RWPE2 (cell line): ENCODE measurements around the gene BRD8.

ENCODE experiments used
- ATAC-seq: fragments of 200-7000 bp; cut with Tn5 transposase; 3 replicates; pipeline ENCODE4 v1.9.1; 2021; ENCODE audit warnings: low read depth
- DNase-seq: peaks from one replicate; pipeline ENCODE4 v3.0.0-alpha.2; 2020; ENCODE audit warnings: low spot score
- H3K27ac ChIP-seq: fragments of 450-650 bp; 2 replicates; pipeline ENCODE4 v1.5.1; 2017; ENCODE audit warnings: mild to moderate bottlenecking; ENCODE audit not compliant: poor library complexity, severe bottlenecking
- H3K27me3 ChIP-seq: fragments of 250-450 bp; sonication (Bioruptor Pico); 2 replicates; pipeline ENCODE4 v1.5.1; 2021; ENCODE audit warnings: mild to moderate bottlenecking, moderate library complexity; ENCODE audit not compliant: insufficient read depth, poor library complexity, severe bottlenecking
- H3K36me3 ChIP-seq: fragments of 250-450 bp; sonication (Bioruptor Pico); 2 replicates; pipeline ENCODE4 v1.5.1; 2020; ENCODE audit warnings: low read depth, mild to moderate bottlenecking, moderate library complexity
- H3K4me1 ChIP-seq: fragments of 250-450 bp; sonication (Bioruptor Pico); 2 replicates; pipeline ENCODE4 v1.5.1; 2021; ENCODE audit warnings: mild to moderate bottlenecking, moderate library complexity; ENCODE audit not compliant: insufficient read depth, poor library complexity, severe bottlenecking
- H3K4me3 ChIP-seq: fragments of 250-450 bp; sonication (Bioruptor Pico); 2 replicates; pipeline ENCODE4 v1.5.1; 2021; ENCODE audit warnings: mild to moderate bottlenecking, moderate library complexity; ENCODE audit not compliant: severe bottlenecking
- H3K9me3 ChIP-seq: fragments of 250-450 bp; sonication (Bioruptor Pico); 2 replicates; pipeline ENCODE4 v1.5.1; 2021; ENCODE audit warnings: mild to moderate bottlenecking, moderate library complexity; ENCODE audit not compliant: severe bottlenecking
- TF ChIP-seq, protein P1 (sequence below): fragments of 450-650 bp; IDR thresholded peaks from one replicate; pipeline ENCODE4 v1.5.1; 2017; ENCODE audit warnings: mild to moderate bottlenecking, moderate library complexity; ENCODE audit not compliant: poor library complexity, severe bottlenecking

BRD8 gene

DNA sequence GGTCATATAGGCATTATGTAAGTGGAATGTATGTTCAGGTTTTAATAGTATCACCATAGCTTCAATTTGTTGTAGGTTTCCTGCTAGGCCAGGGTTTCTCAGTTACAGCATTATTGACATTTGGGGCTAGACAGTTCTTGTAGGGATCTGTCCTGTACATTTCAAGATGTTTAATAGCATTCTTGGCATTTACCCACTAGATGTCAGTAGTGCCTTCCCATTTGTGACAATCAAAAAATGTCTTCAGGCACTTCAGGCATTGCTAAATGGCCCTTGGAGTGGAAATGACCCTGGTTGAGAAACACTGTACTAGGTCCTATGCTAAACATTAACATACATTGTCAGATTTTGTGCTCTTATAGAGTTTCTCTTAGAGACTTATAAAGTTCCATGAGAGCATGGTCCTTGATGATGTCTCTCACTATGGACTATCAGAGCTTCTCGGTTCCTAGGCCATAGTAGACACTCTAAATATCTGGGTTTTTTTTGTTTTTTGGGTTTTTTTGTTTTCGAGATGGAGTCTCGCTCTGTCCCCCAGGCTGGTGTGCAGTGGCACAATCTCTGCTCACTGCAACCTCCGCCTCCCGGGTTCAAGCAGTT lies 1.9 kb upstream of the BRD8 start:
- TF ChIP-seq, protein P1, sequence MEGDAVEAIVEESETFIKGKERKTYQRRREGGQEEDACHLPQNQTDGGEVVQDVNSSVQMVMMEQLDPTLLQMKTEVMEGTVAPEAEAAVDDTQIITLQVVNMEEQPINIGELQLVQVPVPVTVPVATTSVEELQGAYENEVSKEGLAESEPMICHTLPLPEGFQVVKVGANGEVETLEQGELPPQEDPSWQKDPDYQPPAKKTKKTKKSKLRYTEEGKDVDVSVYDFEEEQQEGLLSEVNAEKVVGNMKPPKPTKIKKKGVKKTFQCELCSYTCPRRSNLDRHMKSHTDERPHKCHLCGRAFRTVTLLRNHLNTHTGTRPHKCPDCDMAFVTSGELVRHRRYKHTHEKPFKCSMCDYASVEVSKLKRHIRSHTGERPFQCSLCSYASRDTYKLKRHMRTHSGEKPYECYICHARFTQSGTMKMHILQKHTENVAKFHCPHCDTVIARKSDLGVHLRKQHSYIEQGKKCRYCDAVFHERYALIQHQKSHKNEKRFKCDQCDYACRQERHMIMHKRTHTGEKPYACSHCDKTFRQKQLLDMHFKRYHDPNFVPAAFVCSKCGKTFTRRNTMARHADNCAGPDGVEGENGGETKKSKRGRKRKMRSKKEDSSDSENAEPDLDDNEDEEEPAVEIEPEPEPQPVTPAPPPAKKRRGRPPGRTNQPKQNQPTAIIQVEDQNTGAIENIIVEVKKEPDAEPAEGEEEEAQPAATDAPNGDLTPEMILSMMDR: peak; percentile 94
- DNase-seq: no peak
- Histone ChIP-seq H3K4me3 (peak overlapping the region; percentile 61), H3K27ac (peak overlapping the region; percentile 58), H3K27me3 (no peaks in the 10 kb centered on the region), H3K36me3 (peaks cover 67% of the 10 kb centered on the region), H3K9me3 (no peaks in the 10 kb centered on the region), H3K4me1 (no peaks in the 10 kb centered on the region)
- peak; percentile 13; the same call in 1 of the 3 replicates for ATAC-seq

DNA sequence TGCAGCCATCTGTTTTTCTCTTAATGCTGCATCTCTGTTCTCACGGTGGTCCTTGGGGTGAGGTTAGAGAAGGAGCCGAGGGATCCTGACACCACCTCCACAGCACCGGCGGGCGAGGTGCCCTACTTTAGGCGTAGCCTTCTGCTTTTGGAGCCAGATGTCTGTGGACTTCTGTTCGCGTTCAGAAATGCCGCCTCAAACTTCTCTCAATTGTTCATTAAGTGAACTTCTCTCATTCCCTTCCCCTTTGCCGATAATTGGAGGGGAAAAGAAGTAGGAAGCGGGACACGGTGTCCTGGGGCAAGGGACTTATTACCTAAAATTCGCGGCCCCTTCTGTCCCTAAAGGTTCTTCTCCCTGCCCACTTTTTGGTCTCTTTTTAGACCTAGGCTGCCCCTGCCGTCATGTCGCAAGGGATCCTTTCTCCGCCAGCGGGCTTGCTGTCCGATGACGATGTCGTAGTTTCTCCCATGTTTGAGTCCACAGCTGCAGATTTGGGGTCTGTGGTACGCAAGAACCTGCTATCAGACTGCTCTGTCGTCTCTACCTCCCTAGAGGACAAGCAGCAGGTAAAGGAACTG lies 937 bp upstream of the BRD8 start:
- Histone ChIP-seq H3K4me3 (peak overlapping the region; percentile 61), H3K9me3 (no peaks in the 10 kb centered on the region), H3K27me3 (no peaks in the 10 kb centered on the region), H3K36me3 (peaks cover 67% of the 10 kb centered on the region), H3K27ac (peak overlapping the region; percentile 58), H3K4me1 (no peaks in the 10 kb centered on the region)
- TF ChIP-seq, protein P1: no peak
- ATAC-seq (no peak), DNase-seq (no peak)

DNA sequence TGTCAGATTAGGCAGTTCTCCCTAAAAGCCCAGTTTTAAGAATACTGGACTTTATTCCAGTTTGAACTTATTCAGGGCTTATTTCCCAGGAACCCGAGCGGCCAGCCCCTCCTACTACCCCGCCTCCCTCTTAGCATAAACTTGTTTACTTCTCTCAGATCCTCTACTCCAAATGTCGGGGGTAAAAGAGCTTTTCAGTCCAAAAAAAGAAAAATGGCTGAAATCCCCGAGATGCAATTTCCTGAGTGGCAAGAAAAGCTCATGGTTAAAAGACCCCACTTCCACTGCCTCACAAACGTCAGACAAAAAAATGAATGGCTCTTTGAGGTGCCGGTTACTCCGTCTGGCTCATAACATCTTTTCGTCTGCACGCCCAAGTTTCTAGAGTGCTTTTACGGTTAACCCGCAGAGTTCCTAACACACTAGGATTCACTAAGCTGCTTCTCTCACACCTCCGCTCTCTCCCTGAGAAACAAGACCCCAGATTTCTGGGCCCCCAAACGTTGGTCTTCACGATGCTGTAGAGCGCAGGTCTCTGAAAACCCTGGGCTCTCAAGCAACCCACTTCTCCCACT lies 402 bp downstream of the BRD8 start:
- peak overlapping the region; percentile 61 for H3K4me3 ChIP-seq
- no peaks in the 10 kb centered on the region for H3K4me1 ChIP-seq
- TF ChIP-seq, protein P1: no peak
- DNase-seq (no peak), ATAC-seq (no peak; the same call in 2 of the 3 replicates)
- H3K27ac ChIP-seq: peak overlapping the region; percentile 58
- H3K9me3 ChIP-seq: no peaks in the 10 kb centered on the region
- no peaks in the 10 kb centered on the region for H3K27me3 ChIP-seq
- H3K36me3 ChIP-seq: peaks cover 67% of the 10 kb centered on the region

DNA sequence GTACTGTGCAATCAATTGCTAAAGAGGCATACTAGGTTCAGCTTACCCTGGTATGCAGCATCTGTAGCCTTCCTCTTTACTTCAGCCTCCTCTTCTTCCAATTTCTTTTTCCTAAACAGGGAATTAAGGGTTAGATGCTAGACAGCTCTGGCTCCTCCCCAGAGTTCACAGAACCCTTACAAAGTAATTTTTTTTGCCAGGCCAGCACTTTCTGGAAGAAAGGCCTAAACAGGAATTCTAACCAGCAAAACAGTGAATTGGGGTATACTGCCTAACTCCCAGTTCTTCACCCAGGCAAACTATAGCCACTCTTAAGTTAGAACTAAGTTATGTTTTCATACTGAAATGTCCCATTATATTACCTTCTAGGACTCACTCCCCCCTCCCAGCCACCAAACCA lies 8.1 kb downstream of the BRD8 start:
- Histone ChIP-seq H3K9me3 (no peaks in the 10 kb centered on the region), H3K27ac (no peak overlapping the region), H3K4me3 (no peak overlapping the region), H3K27me3 (no peaks in the 10 kb centered on the region), H3K4me1 (no peaks in the 10 kb centered on the region), H3K36me3 (peaks cover 98% of the 10 kb centered on the region)
- TF ChIP-seq, protein P1: no peak
- no peak for ATAC-seq
- DNase-seq: no peak

DNA sequence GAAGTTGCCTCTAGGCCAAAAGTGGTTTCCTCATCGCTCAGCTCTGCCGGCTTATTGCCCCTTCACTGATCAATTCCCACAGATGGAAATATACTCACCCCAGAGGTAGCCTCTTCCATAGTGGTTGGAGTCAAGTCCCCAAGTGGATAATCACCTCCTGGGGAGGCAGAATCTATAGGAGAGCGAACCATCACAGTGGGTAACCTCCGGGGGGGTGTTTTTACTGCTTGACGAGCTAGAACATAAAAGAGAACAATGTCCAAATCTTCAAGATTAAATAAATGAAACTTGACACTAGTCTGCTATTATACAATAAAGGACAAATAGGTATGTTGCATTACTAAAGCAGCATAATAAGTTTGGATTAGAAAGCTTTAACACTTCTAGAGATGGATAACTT lies 9.3 kb downstream of the BRD8 start:
- Histone ChIP-seq H3K9me3 (no peaks in the 10 kb centered on the region), H3K36me3 (peaks cover 98% of the 10 kb centered on the region)

More for the DNA sequence above, 9.3 kb downstream of the BRD8 start:
- DNase-seq (no peak), ATAC-seq (no peak)
- Histone ChIP-seq H3K27me3 (no peaks in the 10 kb centered on the region), H3K27ac (no peak overlapping the region), H3K4me3 (no peak overlapping the region), H3K4me1 (no peaks in the 10 kb centered on the region)
- TF ChIP-seq, protein P1: no peak
